ELR (cell line): Measurements from ENCODE around the gene TPM3.
"Not testable (repeated sequence)": the region's sequence is repeated elsewhere in the genome, so short reads cannot be mapped to it uniquely, and the experiment has no call there.

Experiments used
- DNase-seq: peaks from one replicate; pipeline ENCODE4 v3.0.0-alpha.2; 2015; ENCODE audit warnings: low read depth

The TPM3 gene

GRCh38 chr1:154191990-154192461 is at the start of gene TPM3:
TSS of gene TPM3 (minus strand) at chr1:154192100. CDS start at chr1:154192018, 82 bp downstream.
- no peak for DNase-seq

GRCh38 chr1:154240294-154240833 is 48.5 kb upstream of the TPM3 start:
- DNase-seq: no peak

- no peak for DNase-seq
Measured at GRCh38 chr1:154239491-154239890, 47.6 kb upstream of the TPM3 start.

GRCh38 chr1:154237880-154238506 is 46.1 kb upstream of the TPM3 start:
- DNase-seq: no peak

GRCh38 chr1:154237435-154237834 is 45.5 kb upstream of the TPM3 start:
- DNase-seq: no peak

GRCh38 chr1:154236855-154237254 is 45.0 kb upstream of the TPM3 start:
- no peak for DNase-seq

- DNase-seq: peak; percentile 22
Measured at GRCh38 chr1:154233127-154233526, 41.2 kb upstream of the TPM3 start.

- DNase-seq: not testable (repeated sequence)
Measured at GRCh38 chr1:154231112-154231511, 39.2 kb upstream of the TPM3 start.

- no peak for DNase-seq
Measured at GRCh38 chr1:154225370-154225769, 33.5 kb upstream of the TPM3 start.

- no peak for DNase-seq
Measured at GRCh38 chr1:154223621-154224020, 31.7 kb upstream of the TPM3 start.

- DNase-seq: no peak
Measured at GRCh38 chr1:154222918-154223317, 31.0 kb upstream of the TPM3 start.

GRCh38 chr1:154222518-154222917 is 30.6 kb upstream of the TPM3 start:
- DNase-seq: no peak

GRCh38 chr1:154221278-154222001 is 29.5 kb upstream of the TPM3 start:
- DNase-seq: peak; percentile 70

GRCh38 chr1:154220970-154221277 is 29.0 kb upstream of the TPM3 start:
- no peak for DNase-seq

- DNase-seq: peak; percentile 99
Measured at GRCh38 chr1:154220071-154220969, 28.4 kb upstream of the TPM3 start, which contains the start of gene UBAP2L. TSS of gene UBAP2L (plus strand) at chr1:154220955. CDS start at chr1:154225124, 4,169 bp downstream.

GRCh38 chr1:154219541-154219940 is 27.6 kb upstream of the TPM3 start:
- peak; percentile 54 for DNase-seq

- DNase-seq: no peak
Measured at GRCh38 chr1:154218545-154218944, 26.6 kb upstream of the TPM3 start.

GRCh38 chr1:154213274-154213673 is 21.4 kb upstream of the TPM3 start:
- DNase-seq: peak; percentile 92

GRCh38 chr1:154212083-154212482 is 20.2 kb upstream of the TPM3 start:
- no peak for DNase-seq

- no peak for DNase-seq
Measured at GRCh38 chr1:154208677-154209388, 16.9 kb upstream of the TPM3 start.

GRCh38 chr1:154207262-154207661 is 15.4 kb upstream of the TPM3 start:
- DNase-seq: no peak

- DNase-seq: peak; percentile 28
Measured at GRCh38 chr1:154206196-154206595, 14.3 kb upstream of the TPM3 start, which contains the start of gene CFAP141. TSS of gene CFAP141 (minus strand) at chr1:154206333. CDS start at chr1:154206307, 26 bp downstream.
